Keratinocyte (primary cell): Measurements from ENCODE around the gene TENM4. TPM values are rescaled to one million over a fixed set of nuclear protein-coding genes. Genes with fewer than 3 reads are reported as not detected.

Experiments used
- DNase-seq: peaks from one replicate; pipeline ENCODE4 v3.0.0-alpha.2; 2011; ENCODE audit warnings: low read depth, missing footprints, low spot score
- FAIRE-seq: peaks from 2 replicates; lab custom pipeline; 2011; peaks lifted over from hg19 to GRCh38; lab: Jason Lieb, UNC
- H2AFZ ChIP-seq: 2 replicates; pipeline ENCODE4 v1.6.0; 2012; ENCODE audit warnings: low read length, control low read depth, inconsistent platforms; ENCODE audit not compliant: control insufficient read depth
- H3K27ac ChIP-seq: 2 replicates; pipeline ENCODE4 v1.5.1; 2011; ENCODE audit warnings: low read length; ENCODE audit not compliant: control insufficient read depth, insufficient read depth
- H3K27me3 ChIP-seq: 3 replicates; pipeline ENCODE4 v1.6.0; 2011; ENCODE audit warnings: low read length; ENCODE audit not compliant: control insufficient read depth, insufficient read depth; ENCODE audit errors: extremely low read depth
- H3K36me3 ChIP-seq, 2 experiments: 2 replicates in 1 of 2; 3 replicates in 1 of 2; pipeline ENCODE4 v1.5.1; 2011; ENCODE audit warnings: low read length in 2 of 2, mild to moderate bottlenecking in 1 of 2; ENCODE audit not compliant: control insufficient read depth in 2 of 2, insufficient read depth in 2 of 2; ENCODE audit errors: extremely low read depth in 1 of 2
- H3K4me1 ChIP-seq: 3 replicates; pipeline ENCODE4 v1.5.1; 2011; ENCODE audit warnings: low read length; ENCODE audit not compliant: control insufficient read depth, insufficient read depth; ENCODE audit errors: extremely low read depth
- H3K4me2 ChIP-seq: 3 replicates; pipeline ENCODE4 v1.6.0; 2011; ENCODE audit warnings: low read depth, low read length; ENCODE audit not compliant: control insufficient read depth, insufficient read depth; ENCODE audit errors: extremely low read depth
- H3K4me3 ChIP-seq, 3 experiments: fragments of 200-600 bp in 1 of 3; sonication (generic) in 1 of 3; 2 replicates in 2 of 3; 3 replicates in 1 of 3; pipeline ENCODE4 v1.5.1; 2011 to 2016; ENCODE audit warnings: low read length in 3 of 3, mild to moderate bottlenecking in 3 of 3, control low read depth in 2 of 3, inconsistent platforms in 1 of 3, low read depth in 1 of 3, mixed read lengths in 1 of 3, mixed run types in 1 of 3, moderate library complexity in 1 of 3; ENCODE audit not compliant: control insufficient read depth in 2 of 3, insufficient read depth in 2 of 3; ENCODE audit errors: extremely low read depth in 1 of 3
- H3K79me2 ChIP-seq: 2 replicates; pipeline ENCODE4 v1.6.0; 2012; ENCODE audit warnings: low read length; ENCODE audit not compliant: control insufficient read depth, insufficient read depth
- H3K9ac ChIP-seq: 3 replicates; pipeline ENCODE4 v1.6.0; 2011; ENCODE audit warnings: low read length; ENCODE audit not compliant: control insufficient read depth, insufficient read depth; ENCODE audit errors: extremely low read depth
- H3K9me1 ChIP-seq: 3 replicates; pipeline ENCODE4 v1.6.0; 2011; ENCODE audit warnings: low read length; ENCODE audit not compliant: control insufficient read depth, insufficient read depth; ENCODE audit errors: extremely low read depth
- H3K9me3 ChIP-seq: 2 replicates; pipeline ENCODE4 v1.5.1; 2012; ENCODE audit warnings: low read depth, low read length; ENCODE audit not compliant: control insufficient read depth
- H4K20me1 ChIP-seq: 3 replicates; pipeline ENCODE4 v1.6.0; 2011; ENCODE audit warnings: low read length; ENCODE audit not compliant: control insufficient read depth, insufficient read depth; ENCODE audit errors: extremely low read depth
- EZH2 ChIP-seq: IDR thresholded peaks from one replicate; pipeline ENCODE4 v1.6.1; 2012; ENCODE audit warnings: inconsistent platforms, mild to moderate bottlenecking, low read length, moderate library complexity
- dilution Hi-C: fragments of 300-500 bp; cut with MboI; formaldehyde crosslinking; loops from one replicate; pipeline ENCODE4 v1.7.0; 2020; ENCODE audit warnings: low sequenced_read_pairs; ENCODE audit not compliant: extremely low pct_ligation_motif_present
- polyA plus RNA-seq, 5 experiments: library from polyadenylated mRNA; depleted of rRNA in 3 of 5; stranded (reverse) in 3 of 5; stranded (forward) in 1 of 5; unstranded in 1 of 5; fragments of >200 nt; gene quantifications; 1 replicate in 1 of 5; 2 replicates in 3 of 5; 3 replicates in 1 of 5; pipeline versions ENCODE4 v1.2.1 to v1.2.3, GENCODE V29; 2011 to 2012; ENCODE audit warnings: missing spikeins in 2 of 5, low read depth in 1 of 5, low replicate concordance in 1 of 5
- TF ChIP-seq, protein P1 (sequence below), 3 experiments: IDR thresholded peaks in 1 of 3; conservative IDR thresholded peaks in 1 of 3; optimal IDR thresholded peaks in 1 of 3; 2 replicates in 2 of 3; 3 replicates in 1 of 3; pipeline versions ENCODE3 to v1.5.1; 2011; ENCODE audit warnings: low read length in 3 of 3, mild to moderate bottlenecking in 3 of 3, moderate library complexity in 2 of 3, control low read depth in 1 of 3, inconsistent platforms in 1 of 3; ENCODE audit not compliant: insufficient read depth in 2 of 3; ENCODE audit errors: extremely low read depth in 1 of 3

TENM4 gene
- polyA plus RNA-seq, 1 donor (not counting 4 experiments of a cell fraction or from before 2014, with no cell fraction given), result 3.5 TPM

DNA sequence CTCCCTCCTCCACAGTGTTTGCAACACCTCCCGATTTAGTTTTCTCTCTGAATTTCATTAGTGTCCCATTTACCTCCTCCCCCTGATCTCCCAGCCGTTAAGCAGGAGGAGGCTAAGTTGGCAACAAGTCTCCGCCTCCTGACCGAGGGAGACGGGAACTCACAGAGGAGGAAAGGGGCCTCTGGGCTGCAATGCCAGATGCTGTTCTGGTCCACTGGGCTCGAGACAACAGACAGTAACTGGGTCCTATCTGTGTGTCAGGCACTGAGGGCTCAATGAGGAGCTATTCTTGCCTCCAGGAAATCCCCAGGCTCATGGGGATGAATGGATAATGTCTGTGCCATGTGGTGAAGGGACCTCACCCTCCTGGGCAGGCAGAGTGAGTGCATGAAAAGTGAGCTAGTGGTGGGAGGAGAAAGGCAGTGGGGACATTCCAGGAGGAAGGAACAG, 228.1 kb downstream of the TENM4 start:
- DNase-seq (no peak), FAIRE-seq (no peak)
- Histone ChIP-seq H3K9ac (no peak overlapping the region), H3K27ac (no peak overlapping the region), H3K79me2 (no peaks in the 10 kb centered on the region), H3K4me3 (no peak overlapping the region), H3K4me1 (no peaks in the 10 kb centered on the region), H3K9me3 (no peaks in the 10 kb centered on the region), H2AFZ (no peak overlapping the region), H3K27me3 (no peaks in the 10 kb centered on the region), H3K36me3 (peaks cover 3 to 8% of the 10 kb centered on the region in 2 experiments), H4K20me1 (no peaks in the 10 kb centered on the region), H3K4me2 (no peak overlapping the region), H3K9me1 (no peaks in the 10 kb centered on the region)
- TF ChIP-seq EZH2, result no peak
- TF ChIP-seq, protein P1, sequence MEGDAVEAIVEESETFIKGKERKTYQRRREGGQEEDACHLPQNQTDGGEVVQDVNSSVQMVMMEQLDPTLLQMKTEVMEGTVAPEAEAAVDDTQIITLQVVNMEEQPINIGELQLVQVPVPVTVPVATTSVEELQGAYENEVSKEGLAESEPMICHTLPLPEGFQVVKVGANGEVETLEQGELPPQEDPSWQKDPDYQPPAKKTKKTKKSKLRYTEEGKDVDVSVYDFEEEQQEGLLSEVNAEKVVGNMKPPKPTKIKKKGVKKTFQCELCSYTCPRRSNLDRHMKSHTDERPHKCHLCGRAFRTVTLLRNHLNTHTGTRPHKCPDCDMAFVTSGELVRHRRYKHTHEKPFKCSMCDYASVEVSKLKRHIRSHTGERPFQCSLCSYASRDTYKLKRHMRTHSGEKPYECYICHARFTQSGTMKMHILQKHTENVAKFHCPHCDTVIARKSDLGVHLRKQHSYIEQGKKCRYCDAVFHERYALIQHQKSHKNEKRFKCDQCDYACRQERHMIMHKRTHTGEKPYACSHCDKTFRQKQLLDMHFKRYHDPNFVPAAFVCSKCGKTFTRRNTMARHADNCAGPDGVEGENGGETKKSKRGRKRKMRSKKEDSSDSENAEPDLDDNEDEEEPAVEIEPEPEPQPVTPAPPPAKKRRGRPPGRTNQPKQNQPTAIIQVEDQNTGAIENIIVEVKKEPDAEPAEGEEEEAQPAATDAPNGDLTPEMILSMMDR (optimal IDR thresholded peaks at IDR 0.05 in 1 of 3, IDR thresholded peaks at IDR 0.05 in 1 of 3, conservative IDR thresholded peaks at IDR 0.05 in 1 of 3; ENCODE audit: extremely low read depth in 1 of 3, insufficient read depth in 2 of 3, low read length in 3 of 3), result no peak
- dilution Hi-C loops, result no loop called here

DNA sequence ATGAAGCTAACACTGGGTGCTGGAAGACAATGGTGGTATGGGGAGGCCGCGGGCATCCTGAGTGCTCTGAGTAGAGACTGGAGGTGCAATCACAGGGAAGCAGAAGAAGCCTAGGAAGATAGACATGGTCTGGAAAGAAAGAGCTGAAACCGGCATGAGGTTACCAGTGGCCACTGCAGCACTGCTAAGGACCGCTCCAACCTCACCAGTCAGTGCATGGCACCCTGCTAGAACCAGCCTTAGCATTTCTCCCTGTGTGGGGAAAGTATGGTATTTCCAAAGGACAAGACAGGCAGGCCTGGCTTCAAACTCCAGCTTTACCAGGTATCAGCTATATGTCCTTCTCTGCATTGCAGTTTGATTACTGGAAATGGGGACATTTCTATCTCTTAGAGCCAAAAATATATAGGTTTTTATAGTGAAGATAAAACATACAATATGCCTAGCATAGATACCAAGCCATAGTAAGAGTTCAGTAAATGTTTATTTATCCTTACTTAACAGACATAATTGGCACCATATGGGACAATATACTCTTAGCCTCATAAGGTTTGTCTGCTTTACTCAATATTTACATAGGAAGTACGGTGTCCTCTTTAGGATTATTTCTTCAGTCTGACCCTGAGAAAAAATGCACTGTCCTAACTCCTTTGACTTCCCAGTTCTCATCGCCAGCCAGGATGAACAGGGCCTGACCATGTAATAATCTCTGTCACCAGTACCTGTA, 231.1 kb downstream of the TENM4 start:
- dilution Hi-C loops, result no loop called here
- Histone ChIP-seq H3K9me3 (no peaks in the 10 kb centered on the region), H3K9me1 (no peaks in the 10 kb centered on the region), H3K4me1 (no peaks in the 10 kb centered on the region), H3K27ac (no peak overlapping the region), H4K20me1 (no peaks in the 10 kb centered on the region), H3K79me2 (no peaks in the 10 kb centered on the region), H2AFZ (no peak overlapping the region), H3K36me3 (peaks cover 3 to 8% of the 10 kb centered on the region in 2 experiments), H3K27me3 (no peaks in the 10 kb centered on the region), H3K9ac (no peak overlapping the region), H3K4me3 (no peak overlapping the region), H3K4me2 (no peak overlapping the region)
- DNase-seq, result no peak
- FAIRE-seq, result no peak
- TF ChIP-seq, protein P1 (optimal IDR thresholded peaks at IDR 0.05 in 1 of 3, IDR thresholded peaks at IDR 0.05 in 1 of 3, conservative IDR thresholded peaks at IDR 0.05 in 1 of 3; ENCODE audit: extremely low read depth in 1 of 3, insufficient read depth in 2 of 3, low read length in 3 of 3), result no peak
- no peak for TF ChIP-seq EZH2
